Measurements from ENCODE around the gene PARD3B. TPM values are rescaled to one million over a fixed set of nuclear protein-coding genes. Genes with fewer than 3 reads are reported as not detected.

The PARD3B gene
- total RNA-seq, 1 donor from 2014 or later = 4.3 TPM

GRCh38 chr2:205582366-205582765 is 1037.1 kb downstream of the PARD3B start:
- ATAC-seq = no peak

DNA sequence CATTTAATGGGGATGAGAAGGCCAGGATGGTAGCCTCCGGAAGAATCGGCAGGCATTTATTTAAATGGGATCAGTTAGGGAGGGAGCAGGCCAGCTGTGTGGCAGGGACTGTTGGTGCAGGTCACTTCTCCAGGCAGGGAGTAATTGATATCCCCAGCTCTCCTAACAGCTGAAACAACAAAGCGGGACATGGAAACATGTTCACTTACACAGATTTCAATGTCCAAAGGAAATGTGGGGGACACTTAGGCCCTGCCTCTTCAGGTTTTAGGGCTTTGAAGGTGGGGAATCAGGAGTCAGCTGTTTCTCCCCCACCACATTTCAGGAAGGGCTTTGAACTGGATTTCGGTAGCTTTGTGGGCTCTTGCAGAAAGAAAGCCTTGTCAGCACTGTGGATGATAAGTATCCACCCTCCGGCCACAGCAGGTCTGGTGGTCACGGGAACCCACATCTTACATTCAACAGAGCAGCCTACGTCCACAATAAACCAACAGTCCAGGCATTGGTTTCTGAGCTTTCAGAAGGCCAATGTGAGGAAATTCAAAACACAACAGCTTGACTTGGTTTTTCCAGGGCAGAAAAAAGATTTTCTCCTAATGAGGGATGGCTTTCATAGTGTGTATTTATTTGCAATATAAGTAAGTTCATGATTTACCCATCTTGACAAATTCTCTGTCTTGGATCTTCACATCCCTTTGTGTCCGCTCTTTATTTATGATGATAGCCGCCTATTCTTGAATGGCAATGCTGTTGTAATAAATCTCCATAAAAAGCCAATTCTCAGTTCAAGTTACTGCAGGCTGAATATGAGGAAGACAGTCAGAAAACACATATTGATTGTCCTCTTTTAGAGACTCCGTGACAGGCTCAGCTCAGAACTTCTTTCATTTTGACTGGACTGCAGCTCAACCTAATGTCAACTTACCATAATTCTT is 1040.4 kb downstream of the PARD3B start:
- ATAC-seq = no peak

- ATAC-seq = no peak
Observed at GRCh38 chr2:205586626-205587025, 1041.4 kb downstream of the PARD3B start.

- no peak for ATAC-seq
Observed at GRCh38 chr2:205589479-205589878, 1044.2 kb downstream of the PARD3B start.

DNA sequence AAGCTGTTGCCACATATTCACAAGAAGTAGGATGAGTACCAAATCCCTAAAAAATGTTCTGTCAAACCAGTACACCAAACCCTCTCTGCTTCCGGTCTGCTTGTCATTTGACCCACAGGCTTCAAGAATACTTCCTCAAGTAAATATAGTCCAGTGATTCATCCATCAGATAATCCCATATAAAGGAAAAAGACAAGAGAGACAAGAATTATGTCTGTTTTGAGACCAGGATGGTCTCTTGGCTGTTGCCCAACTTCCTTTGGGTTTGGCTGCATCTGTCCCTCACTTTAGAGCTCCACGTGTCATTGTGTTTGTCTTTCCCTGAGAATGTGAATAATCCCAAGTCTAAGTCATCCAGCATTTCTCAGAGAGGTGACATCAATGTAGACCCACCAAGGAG is 1045.5 kb downstream of the PARD3B start:
- peak; percentile 67 for ATAC-seq

- ATAC-seq = no peak
Observed at GRCh38 chr2:205593891-205594290, 1048.6 kb downstream of the PARD3B start.

GRCh38 chr2:205596581-205596980 is 1051.3 kb downstream of the PARD3B start:
- ATAC-seq = no peak

GRCh38 chr2:205605638-205606304 is 1060.5 kb downstream of the PARD3B start:
- ATAC-seq = no peak

- ATAC-seq = no peak
Observed at GRCh38 chr2:205607146-205607545, 1061.9 kb downstream of the PARD3B start.

GRCh38 chr2:205609113-205609512 is 1063.8 kb downstream of the PARD3B start:
- no peak for ATAC-seq

GRCh38 chr2:205610437-205610836 is 1065.2 kb downstream of the PARD3B start:
- ATAC-seq = peak; percentile 42

GRCh38 chr2:205612636-205613035 is 1067.4 kb downstream of the PARD3B start:
- ATAC-seq = no peak

DNA sequence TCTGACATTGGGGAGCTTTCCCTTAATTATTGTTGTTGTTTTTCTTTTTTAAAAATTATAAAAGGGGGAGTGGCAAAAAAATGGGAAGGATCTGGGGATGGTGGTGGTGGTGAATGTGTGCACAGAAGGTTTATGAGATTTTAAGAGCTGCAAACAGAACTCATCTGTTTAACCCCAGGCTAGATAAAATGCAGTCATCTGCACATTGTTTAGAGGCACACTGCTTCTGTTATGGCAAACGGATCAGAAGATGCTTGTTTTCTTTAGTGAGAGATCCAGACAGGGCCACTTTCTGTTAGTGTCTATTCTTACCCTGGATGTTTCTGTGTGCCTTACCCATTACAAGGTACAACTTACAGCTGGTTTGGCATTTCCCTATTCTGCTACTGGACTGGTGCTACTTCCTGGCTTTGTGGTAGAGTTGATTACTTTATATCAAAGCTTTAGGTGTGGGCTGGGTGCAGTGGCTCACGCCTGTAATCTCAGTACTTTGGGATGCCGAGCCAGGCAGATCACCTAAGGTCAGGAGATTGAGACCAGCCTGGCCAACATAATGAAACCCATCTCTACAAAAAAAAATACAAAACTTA is 1068.8 kb downstream of the PARD3B start:
- ATAC-seq = no peak

DNA sequence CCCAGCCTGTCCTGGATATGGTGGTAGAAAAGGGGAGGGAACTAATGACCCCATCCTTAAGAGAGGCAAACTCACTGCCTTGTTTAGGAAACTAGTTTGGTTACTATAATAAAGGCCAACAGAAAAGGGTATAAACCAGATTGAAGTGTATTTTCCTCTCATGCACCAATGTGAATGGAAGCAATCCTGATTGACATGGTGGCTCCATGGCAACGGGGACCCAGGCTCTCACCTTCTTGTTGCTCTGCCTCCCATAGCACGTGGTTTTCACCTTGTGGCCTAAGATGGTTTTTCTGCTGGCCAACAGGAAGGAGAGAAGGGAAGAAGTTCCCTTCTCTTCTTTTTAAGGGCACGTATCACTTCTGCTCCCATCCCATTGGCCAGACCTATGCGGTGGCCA is 1069.7 kb downstream of the PARD3B start:
- ATAC-seq = no peak

DNA sequence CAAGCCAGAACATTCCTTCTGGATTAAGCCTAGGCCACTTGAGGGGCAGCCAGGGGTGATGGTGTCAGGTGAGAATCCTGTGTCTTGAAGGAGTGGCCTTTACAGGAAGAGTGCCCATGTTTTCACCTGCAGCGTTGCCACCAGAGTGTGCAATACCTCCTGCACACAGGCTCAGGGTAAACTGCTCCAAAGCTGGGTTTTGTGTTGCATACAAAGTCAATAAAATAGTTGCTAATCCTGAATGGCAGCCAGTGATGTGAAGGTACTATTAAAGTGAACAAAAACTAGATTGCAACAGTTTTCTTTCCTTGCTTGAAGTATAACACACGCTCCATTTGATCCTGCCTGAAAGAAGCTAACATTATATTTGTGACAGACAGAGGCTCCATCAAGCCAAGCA is 1072.6 kb downstream of the PARD3B start:
- ATAC-seq = peak; percentile 90

DNA sequence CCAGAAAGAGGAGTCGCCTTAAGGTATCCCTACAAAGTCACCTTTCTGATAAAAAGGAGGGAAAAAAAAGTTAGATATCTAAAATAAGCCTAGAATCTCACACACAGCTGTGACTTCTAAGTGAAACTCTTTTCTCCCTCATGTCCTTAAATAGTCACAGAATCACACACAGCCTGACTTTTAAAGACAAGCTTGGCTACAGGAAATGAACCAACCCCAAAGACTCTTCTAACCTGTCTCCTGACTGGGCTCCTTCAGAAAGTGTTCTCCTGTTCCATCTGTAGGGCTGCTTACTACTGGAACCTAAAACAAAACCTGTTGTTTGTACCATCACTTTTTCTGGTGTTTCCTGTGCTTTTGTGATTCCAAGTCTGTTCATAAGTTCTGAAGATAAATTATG is 1074.3 kb downstream of the PARD3B start:
- no peak for ATAC-seq

DNA sequence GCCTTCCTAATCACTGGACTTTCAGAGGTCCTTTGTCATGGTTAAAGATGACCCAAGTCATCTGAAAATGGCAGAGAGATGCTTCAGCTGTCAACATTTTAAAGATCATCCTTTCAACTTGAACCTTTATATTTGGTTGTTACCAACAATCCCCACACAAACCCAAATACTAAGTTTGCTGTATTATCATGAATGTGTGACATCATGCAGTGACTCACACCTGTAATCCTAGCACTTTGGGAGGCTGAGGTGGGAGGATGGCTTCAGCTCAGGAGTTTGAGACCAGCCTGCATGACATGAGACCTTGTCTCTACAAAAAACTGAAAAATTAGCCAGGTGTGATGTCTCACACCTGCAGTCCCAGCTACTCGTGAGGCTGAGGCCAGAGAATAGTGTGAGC is 1081.8 kb downstream of the PARD3B start:
- ATAC-seq = no peak

- ATAC-seq = peak; percentile 75
Observed at GRCh38 chr2:205628422-205628821, 1083.1 kb downstream of the PARD3B start.

DNA sequence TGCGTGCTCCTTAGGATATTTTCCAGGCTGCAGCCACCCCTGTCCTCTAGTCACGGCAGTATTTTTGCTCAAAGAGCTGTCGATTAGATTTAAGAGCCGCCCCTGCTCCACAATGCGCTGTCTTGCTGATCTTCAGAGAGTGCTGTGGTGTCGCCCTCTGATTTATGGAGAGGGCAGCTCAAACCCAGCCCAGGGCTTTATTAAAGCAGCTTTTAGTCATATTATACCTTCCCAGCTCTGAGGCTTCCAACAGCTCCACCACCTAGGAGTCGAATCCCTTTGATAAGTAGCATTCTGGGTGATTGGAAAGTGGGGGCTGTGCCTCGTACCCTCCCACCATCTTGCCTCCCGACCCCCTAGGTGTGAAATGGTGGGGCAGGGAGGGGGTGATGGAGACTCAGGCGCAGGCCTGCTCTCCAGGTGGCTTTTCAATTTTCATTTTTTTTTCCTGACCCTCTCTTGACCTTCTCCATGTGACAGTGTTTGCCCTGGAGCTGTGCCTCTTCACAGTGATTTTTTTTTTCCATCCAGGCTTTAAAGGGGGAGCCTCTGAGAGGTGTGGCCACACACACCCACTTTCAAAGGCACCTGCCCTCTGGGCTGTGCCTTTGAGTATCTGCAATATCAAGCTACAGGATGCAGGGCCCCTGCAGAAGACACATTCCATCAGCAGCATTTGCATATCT is 1084.0 kb downstream of the PARD3B start:
- peak; percentile 33 for ATAC-seq

GRCh38 chr2:205633994-205634393 is 1088.7 kb downstream of the PARD3B start:
- no peak for ATAC-seq

DNA sequence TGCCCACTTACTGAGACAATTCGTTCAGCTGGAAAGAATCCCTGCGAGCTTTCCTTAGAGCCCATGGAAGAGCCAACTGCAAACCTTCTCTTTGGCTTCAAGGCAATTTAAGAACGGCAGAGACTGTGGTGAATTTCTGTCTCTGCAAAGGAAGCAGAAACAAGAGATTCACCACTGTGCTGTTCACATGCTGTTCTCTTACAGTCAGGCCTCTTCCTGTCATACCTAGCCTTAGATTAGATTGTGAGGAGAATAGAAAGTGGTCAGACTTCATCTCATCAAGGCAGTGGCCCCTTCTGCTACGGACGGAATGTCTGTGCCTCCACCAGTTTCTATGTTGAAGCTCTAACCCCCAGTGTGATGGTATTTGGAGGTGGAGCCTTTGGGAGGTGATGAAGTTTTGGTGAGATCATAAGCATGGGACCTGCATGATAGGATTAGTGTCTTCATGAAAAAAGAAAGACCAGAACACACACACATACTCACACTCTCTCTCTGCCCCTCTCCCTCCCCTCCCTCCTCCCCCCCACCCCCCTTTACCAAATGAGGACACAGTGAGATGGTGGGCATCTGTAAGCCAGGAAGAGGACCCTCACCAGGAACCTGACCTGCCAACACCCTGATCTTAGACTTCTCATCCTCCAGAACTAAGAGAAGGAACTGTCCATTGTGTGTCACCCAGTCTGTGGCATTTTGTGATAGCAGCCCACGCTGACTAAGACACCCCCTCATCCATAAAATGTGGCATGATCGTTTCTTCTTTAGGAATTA is 1091.5 kb downstream of the PARD3B start:
- no peak for ATAC-seq

- ATAC-seq = peak; percentile 52
Observed at GRCh38 chr2:205637320-205637602, 1092.0 kb downstream of the PARD3B start.

All from esophagus mucosa (tissue), 1 donor.